GM19240 (cell line): ENCODE results near the gene FHIT.

Source experiments
- DNase-seq: peaks from one replicate; pipeline ENCODE4 v3.0.0; 2011; ENCODE audit warnings: low spot score; ENCODE audit not compliant: insufficient read length

FHIT gene

DNA sequence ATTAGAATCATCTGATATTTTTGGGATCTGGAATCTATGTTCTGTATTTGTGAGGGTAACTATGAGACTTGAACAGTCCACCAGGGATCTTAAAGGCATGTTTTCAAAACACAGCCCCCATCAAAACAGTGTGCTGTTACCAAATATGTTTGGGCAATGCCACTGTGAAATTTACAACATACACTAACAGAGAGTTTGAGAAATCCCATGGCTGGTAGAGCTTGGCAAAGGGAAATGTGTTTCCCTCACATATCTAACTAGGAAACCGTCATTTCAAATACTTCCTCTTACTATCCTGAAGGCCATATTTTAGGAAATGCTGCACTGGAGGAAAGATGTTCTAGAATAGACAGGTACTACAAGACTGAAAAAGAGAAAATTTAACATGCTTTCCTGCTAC, 607.4 kb downstream of the FHIT start:
- no peak for DNase-seq

DNA sequence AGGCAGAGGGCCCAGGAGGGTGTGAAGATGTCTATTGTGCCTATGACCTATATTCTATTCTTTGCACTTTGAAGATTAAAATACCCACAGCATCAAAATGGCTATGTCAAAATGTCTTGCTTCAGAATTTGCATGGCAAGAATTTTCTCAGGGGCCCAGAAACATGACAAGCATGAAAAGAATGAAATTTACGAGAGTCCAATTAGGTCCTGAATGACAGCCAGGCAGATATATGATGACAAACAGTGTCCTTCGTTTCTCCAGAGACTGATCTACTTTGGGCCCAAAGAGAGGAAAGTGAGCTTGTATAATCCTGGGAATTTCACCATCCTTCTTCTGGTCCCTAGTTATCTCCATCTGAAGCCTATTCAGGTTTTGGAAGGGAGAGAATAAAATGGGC, 609.9 kb downstream of the FHIT start:
- no peak for DNase-seq

DNA sequence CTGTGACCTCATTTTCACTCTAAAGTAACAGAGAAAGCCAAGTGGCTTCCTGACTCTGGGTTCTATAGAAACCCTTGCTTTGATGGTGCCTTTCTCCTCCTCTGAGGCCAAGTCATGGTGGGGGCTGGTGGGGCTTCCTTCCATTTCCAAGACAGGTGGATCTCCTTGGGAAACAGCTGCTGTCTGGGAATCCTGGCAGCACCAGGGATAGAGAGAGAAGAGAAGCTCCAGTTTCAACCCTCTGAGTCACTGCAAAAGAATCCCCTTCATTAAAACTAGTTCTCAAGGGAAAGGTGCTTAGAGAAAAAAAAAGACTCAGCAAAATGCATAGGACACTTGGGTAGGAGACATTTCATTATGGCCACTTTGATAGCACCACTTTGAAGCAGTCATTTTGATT, 614.4 kb downstream of the FHIT start:
- no peak for DNase-seq

DNA sequence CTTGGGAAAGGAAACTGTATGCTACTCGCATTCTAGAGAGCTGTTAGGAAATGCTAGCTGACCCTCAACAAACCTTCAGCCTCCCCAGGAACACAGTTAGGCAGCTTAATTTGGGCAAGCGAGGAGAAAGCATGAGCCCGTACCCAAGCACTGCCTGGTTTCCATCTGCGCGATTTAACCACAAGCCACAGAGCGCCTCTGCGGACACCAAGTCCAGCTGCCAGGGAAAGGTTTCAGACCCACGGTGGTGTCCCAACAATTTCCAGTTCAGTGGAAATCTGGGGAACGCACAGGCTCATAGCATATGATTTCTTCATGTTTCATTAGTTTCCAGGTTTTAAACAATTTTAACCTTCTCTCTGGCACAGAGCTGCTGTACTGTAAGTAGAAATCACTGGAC, 617.6 kb downstream of the FHIT start:
- no peak for DNase-seq

DNA sequence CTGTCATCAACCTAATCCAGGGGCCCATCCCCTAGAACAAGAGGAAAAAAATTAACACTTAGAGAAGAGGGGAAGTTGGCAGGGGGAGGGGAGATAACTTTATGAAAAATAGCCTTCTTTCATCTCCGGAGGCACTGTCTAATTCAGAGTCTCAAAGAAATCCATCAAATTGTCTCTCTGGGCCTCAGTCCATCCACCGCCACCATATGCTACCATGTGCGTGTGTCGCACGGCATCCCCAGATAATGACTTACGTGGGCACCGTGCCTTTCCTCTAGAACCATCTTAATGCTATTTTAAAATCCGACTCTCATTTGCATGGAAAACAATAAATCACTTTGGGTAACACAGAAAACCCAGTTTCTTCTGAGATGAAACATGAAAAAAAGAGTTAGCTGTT, 619.7 kb downstream of the FHIT start:
- DNase-seq, result no peak

DNA sequence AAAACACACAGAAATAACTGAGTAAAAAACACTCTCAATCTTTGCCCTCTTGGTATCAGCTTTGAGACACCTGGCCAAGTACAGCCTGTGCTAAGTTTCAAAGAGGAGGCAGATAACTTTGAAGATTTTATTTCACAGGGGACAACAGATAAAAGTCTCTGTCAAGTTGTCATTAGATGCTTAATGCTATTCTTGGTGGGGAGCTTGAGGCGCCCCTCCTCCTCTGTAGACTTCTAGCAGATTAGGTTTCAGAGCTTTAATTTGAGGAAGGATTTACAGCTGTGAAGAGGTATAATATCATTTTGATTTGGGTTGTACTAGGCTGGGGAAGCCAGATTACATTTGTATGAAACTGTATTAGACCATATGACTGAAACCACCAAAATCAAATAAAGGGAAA, 620.3 kb downstream of the FHIT start:
- DNase-seq, result no peak

DNA sequence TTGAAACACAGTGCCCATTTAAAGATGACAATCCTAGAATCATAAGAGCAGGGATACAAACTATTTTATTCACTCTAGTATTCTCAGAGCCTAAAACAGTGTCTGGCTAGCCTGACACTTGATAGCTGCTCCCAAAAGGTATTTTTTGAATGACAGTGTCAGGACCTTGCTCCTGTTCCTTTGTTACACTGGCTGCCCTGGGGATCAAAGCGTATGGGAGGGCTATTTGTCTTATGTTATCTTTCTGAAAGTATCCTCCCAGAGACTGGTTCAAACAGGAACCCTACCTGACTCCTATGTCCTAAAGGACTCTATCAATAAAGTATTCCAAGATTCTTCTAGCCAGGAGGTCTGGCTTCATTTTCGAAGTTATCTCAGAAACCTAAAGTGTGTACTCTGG, 621.4 kb downstream of the FHIT start:
- DNase-seq, result no peak

DNA sequence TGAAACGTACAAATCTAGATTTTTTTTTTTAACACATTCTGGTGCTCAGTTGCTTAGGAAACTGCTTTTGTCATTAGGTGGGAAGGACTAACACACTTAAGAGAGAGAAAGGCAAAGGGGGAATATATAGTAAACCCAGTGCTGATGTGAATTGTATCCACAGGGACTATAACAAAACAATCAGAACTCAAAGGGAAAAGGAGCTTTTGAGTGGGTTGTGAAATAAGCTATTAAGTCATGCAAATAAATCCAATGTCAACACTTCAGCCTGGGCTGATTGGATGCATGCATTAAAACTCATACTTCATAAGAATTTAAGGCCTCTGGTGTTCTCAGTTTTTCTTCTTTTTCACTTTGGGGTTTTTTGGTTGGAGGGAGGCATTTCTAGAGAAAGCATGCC, 628.9 kb downstream of the FHIT start:
- no peak for DNase-seq

DNA sequence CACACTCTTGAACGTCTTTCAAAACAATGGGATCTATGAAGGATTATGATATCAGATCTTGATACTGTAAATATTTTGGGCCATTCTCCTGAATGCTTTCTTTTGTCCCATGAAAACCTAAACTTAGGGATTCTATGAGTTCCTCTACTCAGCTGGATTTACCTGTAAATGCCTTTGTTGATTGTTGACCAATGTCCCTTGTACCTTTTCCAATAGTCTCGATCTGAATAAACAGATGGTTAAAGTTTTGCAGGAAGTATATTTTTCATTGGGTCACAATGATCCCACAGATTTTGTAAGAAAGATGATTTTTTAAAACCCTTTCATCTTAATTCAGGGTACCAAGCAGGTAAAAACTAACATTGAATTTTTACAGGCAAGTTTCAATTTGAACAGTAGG, 634.1 kb downstream of the FHIT start:
- DNase-seq, result no peak

DNA sequence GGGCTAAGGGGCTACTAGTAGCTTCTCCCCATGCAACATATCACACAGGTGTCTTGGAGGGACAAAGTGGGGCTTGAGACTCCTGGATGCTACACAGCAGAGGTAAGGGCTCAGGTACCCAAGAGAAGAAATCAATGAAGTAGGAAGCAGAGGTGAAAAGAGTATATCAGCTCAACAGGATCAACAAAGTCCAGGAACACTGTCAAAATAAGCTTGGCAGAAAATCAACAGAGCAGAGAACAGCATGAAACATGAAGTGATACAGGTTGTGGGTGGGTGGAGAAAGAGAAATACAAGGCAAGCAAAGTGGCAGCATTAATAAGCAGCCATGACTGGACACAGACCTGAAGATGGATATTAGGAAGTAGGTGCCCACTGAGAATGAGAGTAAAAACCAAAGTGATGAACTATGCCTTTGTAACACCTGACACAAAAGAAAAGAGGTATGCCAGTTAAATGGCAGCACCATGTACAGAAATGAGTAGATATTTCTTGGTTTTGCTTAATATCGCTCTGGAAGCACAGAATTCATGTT, 637.4 kb downstream of the FHIT start:
- DNase-seq, result no peak

DNA sequence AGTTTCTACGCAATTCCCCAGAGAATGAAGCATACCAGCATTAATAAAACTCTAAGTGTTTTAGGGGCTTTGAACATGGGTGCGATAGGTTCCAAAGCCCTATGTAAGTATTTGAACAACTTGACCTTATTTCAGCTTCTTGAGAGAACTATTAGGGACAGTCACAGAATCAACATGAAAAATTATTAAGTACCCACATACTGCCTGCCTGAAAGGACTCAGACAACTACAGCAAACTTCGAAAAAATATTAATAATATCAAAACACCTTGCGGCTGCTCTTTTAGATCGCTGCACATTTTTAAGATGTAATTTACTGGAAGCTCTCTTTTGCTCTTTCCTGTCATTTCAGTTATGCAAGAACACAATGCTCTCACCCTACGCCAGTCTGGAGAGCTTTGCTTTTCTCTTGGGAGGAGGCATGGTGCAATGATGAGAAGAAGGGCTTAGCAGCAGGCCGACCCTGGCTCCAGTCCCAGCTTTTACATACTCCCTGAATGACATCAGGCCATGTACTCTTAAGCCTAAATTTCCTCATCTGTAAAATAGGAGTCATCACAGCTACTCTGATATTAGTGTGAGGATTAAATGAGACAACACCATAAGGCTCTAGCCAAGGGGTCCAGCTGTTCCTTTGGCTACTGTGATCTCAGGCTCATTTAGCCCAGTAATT, 640.7 kb downstream of the FHIT start:
- no peak for DNase-seq

DNA sequence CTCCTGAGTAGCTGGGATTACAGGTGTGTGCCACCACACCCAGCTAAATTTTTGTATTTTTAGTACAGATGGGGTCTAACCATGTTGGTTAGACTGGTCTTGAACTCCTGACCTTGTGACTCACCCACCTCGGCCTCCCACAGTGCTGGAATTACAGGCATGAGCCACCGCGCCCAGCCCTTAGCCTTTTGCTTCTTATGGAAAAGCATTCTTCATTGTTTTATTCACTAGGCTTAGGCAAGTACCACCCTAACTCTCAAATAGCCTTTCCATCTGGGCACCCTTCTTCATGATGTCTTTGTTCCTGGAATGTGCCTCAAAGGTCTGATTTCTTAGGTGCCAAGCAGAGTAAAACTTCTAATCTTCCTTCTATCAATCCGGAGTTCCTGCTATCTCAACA, 641.8 kb downstream of the FHIT start:
- DNase-seq, result no peak

DNA sequence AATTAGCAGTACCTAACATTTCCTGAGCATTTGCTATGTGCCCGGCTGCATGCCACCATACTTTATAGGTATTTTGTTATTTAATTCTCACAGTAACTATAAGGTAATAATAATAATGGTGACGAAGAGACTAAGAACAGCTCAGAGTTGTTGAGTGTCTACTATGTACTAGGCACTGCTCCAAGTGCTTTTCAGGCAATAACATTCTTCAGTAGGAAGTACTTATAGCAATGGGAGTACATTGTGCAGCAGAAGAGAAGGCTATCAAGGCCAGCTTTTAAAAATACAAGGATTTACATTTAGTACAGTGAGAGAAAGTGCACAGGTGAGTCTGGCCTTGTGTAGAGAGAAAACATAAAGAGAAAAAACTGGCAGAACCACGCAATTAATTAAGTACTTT, 647.4 kb downstream of the FHIT start:
- DNase-seq, result no peak

DNA sequence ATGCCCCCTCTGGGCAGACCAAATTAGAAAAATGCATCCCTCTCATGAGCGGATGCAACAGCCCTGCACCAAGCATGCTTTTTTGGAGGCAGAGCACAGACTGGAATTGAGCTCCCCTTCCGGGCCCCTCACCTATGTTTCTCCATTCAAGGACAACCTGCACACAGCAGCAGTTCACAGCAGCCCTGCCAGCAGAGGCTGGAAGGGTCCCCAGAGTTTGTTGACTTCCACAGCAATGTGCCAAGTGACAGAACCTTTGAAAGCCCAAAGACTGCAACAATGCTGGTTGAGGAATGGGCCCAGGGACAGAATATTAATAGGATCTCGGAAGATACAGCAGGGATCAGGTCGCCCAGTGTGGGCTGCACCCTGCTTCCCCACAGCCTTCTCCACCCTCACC, 650.4 kb downstream of the FHIT start:
- DNase-seq, result no peak

DNA sequence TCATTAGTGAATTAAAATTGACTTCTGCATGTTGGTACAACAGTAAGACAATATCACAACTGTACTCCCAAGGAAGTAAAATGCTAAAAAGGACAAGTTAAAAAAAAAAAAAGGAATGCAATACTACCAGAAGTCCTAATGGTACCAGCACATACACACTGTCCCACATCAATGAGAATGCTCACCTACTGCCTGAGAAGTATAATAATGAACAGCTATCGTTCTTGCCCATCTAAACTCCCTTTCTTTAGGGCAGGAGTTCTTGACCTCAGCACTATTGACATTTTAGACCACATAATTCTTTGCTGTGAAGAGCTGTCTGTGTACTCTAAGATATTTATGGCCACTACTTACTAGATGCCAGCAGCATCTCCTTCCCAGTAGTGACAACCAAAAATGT, 651.7 kb downstream of the FHIT start:
- no peak for DNase-seq

DNA sequence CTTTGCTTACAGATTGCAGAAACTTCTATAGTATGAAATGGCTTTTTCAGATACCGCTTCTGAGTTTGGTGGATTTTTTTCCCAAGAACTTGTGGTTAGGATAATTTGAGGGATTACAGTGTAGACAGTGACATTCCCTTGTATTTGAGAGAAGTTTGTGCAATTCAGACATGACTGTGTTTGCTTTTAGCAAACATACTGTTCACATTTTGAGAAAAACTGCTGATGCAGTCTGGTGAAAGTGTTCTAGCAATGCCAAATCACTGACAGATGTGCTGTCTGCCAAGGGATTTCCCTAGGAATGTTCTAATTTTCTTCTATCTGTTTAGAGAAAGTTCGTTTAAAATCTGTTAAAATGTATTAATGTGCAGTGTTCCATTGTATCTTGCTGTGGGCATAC, 652.6 kb downstream of the FHIT start:
- DNase-seq, result no peak

DNA sequence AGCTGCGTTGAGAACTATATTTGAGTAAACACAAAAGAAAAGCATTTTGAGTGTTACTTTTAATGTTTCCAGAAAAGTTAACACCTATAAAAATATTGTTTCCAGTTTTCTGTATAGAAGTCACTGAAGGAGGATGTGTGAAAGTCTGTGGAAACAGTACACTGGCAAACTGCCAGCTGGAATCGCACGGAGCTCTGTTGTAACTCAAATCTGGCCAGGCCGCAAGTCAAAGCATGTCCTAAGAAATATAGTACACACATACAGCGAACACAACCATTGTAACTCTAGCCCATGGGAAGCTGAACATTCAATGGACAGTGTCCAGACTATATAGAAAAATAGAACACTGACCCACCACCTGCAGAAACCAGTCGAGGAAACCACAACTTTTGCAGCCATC, 657.2 kb downstream of the FHIT start:
- DNase-seq, result no peak

DNA sequence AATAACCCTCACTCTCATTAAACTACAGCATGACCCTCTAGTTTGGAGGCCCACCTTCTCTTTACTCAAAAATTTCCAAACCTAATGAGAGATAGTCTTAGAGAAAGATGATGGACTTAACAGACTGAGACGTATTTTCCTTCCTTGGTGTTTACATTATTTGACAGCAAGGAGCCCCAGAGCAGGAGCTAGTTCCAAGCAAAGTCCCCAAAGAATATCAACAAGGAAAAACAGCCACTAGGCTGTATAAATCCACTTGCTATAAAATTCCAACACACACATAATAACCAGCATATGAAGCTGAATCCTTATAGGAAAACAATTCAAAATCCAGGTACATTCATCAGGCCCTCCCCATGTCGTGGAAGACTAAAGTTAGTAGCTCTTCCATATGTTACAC, 660.0 kb downstream of the FHIT start:
- no peak for DNase-seq

DNA sequence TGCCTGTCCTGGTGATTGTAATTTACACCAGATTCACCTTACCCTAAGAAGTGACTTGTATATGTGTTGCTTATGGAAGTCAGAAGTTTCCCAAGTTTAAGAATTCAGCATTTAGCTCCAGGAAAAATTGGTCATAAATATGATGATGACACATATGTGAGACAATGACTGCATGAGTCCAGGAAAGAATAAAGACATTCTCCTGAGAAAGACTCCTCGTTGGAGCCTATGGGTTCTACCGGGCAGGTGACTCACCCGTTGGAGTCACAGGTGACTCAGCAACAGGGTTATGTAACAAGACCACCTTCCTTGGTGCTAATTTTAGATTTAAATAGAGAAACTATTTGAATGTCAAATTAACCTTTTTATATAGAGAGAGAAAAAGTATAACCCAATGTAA, 662.4 kb downstream of the FHIT start:
- DNase-seq, result no peak

DNA sequence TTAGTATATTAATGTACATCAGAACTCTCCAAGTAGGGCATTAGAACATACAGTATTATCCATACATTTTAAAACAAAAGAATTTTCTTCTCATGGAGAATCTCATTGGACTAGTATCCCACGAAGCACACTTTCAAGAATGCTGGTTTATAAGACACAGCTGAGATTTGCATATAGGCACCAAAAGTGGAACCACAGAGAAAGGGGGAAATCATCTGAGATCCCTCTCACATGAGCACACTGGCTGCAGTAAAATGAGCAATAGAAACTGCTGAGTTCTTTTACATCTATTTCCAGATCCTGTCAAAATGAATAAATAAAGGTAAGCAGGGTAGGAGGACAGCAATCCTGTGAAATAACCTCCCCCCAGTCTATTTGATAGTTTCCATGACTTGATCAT, 665.3 kb downstream of the FHIT start:
- DNase-seq, result no peak

DNA sequence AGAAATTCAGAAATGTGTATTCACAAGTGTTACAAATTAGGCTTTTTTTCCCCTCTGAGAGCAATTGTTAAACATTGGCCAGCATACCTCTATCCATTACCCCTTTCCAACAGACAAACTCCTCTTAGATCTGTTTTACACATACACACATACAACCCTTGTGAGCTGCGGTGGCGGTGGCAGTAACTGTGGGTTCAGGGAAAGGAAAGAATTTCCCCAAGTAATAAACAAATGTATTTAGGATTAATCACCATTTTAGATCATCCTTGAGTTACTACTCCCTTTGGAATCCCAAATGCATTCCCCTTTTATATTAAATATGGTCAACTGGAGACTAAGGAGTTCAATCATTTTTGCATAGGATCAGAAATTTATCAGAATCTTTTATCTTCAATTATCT, 667.0 kb downstream of the FHIT start:
- DNase-seq, result no peak

DNA sequence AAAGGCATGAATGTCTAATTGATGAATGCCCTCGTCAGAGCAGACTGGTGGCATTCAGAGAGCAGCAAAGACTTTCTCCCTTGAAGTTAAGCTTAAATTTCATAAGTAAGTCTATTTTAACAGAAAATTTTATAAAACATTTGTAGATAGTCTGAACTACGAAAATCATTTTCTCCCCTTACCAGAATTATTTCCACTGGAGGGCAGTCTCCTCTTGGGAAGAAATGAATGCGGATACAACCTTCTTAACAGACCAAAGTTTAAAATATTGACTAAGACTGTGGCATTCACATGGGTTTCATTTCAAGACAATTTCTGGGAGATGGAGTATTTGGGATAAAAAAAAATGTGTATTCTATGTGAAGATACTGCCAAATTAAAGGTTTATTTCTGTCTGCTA, 669.0 kb downstream of the FHIT start:
- DNase-seq, result no peak

DNA sequence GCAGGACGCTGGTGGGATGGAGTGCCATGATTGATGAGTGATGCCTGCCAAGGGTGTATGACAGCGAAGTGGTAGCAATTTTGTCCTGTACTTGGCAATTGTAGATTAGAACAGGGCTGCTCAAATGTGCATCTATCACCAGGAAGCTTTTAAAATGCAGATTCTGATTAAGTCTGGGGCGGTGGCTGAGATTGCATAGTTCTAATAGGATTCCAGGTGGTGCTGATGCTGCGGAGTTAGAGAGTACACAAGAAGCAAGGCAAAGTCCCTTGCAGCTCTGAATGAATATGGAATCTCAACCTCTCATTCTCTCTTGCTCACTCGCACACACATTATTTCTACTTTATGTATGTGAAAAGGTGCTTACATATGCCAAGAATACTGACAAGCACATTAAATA, 670.4 kb downstream of the FHIT start:
- DNase-seq, result no peak

DNA sequence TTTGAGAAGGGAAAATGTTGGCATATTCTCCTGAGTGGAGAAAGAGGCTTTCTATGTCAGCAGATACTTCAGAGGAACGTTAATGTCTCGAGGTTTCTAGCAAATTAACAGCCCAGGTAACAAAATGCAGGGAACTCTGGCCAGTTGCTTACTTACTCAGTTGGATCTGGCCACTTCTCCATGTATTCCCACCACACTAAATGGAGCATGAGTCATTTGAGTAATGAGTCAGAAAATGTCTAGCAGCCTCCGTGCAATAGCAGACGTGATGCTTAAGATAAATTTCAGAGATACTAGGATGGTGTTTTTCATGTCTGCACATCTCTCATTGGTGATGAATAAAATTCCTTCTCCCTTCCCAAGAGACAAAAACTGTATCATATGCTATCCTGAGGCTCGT, 671.5 kb downstream of the FHIT start:
- no peak for DNase-seq
